SU-DHL-6 (cell line): ENCODE data around the gene BLM.

Source experiments
- EZH2phosphoT487 ChIP-seq: fragments of 200-600 bp; sonication (generic), shearing (Covaris generic); conservative IDR thresholded peaks from 2 replicates; pipeline ENCODE4 v1.6.1; 2018; ENCODE audit warnings: mild to moderate bottlenecking, antibody characterized with exemption, low read length, moderate library complexity, mixed read lengths
- TF ChIP-seq, protein P1 (sequence below): fragments of 200-600 bp; sonication (generic); IDR thresholded peaks from one replicate; pipeline ENCODE4 v1.5.1; 2017; ENCODE audit warnings: antibody characterized with exemption, mild to moderate bottlenecking, low read length, moderate library complexity; ENCODE audit not compliant: insufficient read depth, poor library complexity, severe bottlenecking

GRCh38 chr15:90711842-90712241 lies 5.3 kb upstream of the BLM start:
- TF ChIP-seq, protein P1, sequence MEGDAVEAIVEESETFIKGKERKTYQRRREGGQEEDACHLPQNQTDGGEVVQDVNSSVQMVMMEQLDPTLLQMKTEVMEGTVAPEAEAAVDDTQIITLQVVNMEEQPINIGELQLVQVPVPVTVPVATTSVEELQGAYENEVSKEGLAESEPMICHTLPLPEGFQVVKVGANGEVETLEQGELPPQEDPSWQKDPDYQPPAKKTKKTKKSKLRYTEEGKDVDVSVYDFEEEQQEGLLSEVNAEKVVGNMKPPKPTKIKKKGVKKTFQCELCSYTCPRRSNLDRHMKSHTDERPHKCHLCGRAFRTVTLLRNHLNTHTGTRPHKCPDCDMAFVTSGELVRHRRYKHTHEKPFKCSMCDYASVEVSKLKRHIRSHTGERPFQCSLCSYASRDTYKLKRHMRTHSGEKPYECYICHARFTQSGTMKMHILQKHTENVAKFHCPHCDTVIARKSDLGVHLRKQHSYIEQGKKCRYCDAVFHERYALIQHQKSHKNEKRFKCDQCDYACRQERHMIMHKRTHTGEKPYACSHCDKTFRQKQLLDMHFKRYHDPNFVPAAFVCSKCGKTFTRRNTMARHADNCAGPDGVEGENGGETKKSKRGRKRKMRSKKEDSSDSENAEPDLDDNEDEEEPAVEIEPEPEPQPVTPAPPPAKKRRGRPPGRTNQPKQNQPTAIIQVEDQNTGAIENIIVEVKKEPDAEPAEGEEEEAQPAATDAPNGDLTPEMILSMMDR = no peak
- no peak for TF ChIP-seq EZH2phosphoT487
